PC-9 (cell line): ENCODE data around the gene PNPLA3. TPM values are rescaled to one million over a fixed set of nuclear protein-coding genes. Genes with fewer than 3 reads are reported as not detected.
A peak's percentile ranks its signal among the peaks of the same experiment; 100 is the strongest.

Experiments
- BruUV-seq: library from RNA; stranded (reverse); fragments of 400-500 nt; replicated peaks from 2 replicates; lab custom pipeline; 2021; lab: Mats Ljungman, UMichigan
- CTCF ChIA-PET: fragments of 300-600 bp; sonication (Branson Sonifier 250); formaldehyde crosslinking; loops from one replicate; lab custom pipeline; 2022; ENCODE audit warnings: antibody characterized with exemption; lab: Charles Lee
- POLR2A ChIA-PET: fragments of 300-600 bp; sonication (Branson Sonifier 250); formaldehyde crosslinking; loops from one replicate; lab custom pipeline; 2022; ENCODE audit warnings: antibody characterized with exemption; ENCODE audit not compliant: unreplicated experiment; lab: Charles Lee
- DNase-seq, 2 experiments: peaks; one replicate each; pipeline versions ENCODE4 v3.0.0 to v3.0.0-alpha.2; 2015 to 2022; ENCODE audit warnings: mixed read lengths in 1 of 2
- H2AFZ ChIP-seq: fragments of 200-600 bp; sonication (generic); 2 replicates; pipeline ENCODE4 v1.8.1; 2017; ENCODE audit warnings: antibody characterized with exemption
- H3F3A ChIP-seq: fragments of 200-600 bp; sonication (generic); 2 replicates; pipeline ENCODE4 v1.8.1; 2017; ENCODE audit warnings: antibody characterized with exemption, mild to moderate bottlenecking, low read depth; ENCODE audit not compliant: insufficient read depth
- H3K27ac ChIP-seq: fragments of 200-600 bp; sonication (generic); 2 replicates; pipeline ENCODE4 v1.6.1; 2016; ENCODE audit warnings: mixed run types
- H3K27me3 ChIP-seq: fragments of 200-600 bp; sonication (generic); 2 replicates; pipeline ENCODE4 v1.6.1; 2016; ENCODE audit warnings: low read depth, mixed run types; ENCODE audit not compliant: insufficient read depth
- H3K36me3 ChIP-seq: fragments of 200-600 bp; sonication (generic); 2 replicates; pipeline ENCODE4 v1.6.1; 2016; ENCODE audit warnings: low read depth, mixed run types
- H3K4me1 ChIP-seq: fragments of 200-600 bp; sonication (generic); replicated peaks from 2 replicates; pipeline ENCODE4 v1.6.1; 2016; ENCODE audit warnings: mixed run types; ENCODE audit not compliant: insufficient read depth
- H3K4me2 ChIP-seq: fragments of 200-600 bp; sonication (generic); 2 replicates; pipeline ENCODE4 v1.6.1; 2017; ENCODE audit warnings: mixed run types
- H3K4me3 ChIP-seq: fragments of 200-600 bp; sonication (generic); 2 replicates; pipeline ENCODE4 v1.6.1; 2016; ENCODE audit warnings: mixed run types
- H3K79me2 ChIP-seq: fragments of 200-600 bp; sonication (generic); 2 replicates; pipeline ENCODE4 v1.6.1; 2017; ENCODE audit warnings: low read depth, mixed run types
- H3K9me2 ChIP-seq: fragments of 200-600 bp; sonication (generic); 2 replicates; pipeline ENCODE4 v1.8.1; 2017; ENCODE audit warnings: mild to moderate bottlenecking; ENCODE audit not compliant: insufficient read depth
- H3K9me3 ChIP-seq: fragments of 200-600 bp; sonication (generic); 2 replicates; pipeline ENCODE4 v1.8.1; 2016; ENCODE audit warnings: low read depth; ENCODE audit not compliant: insufficient read depth
- H4K20me1 ChIP-seq: fragments of 200-600 bp; sonication (generic); 2 replicates; pipeline ENCODE4 v1.8.1; 2017; ENCODE audit not compliant: insufficient read depth
- CTCF ChIP-seq: fragments of 200-600 bp; sonication (generic); conservative IDR thresholded peaks from 2 replicates; pipeline ENCODE4 v1.6.1; 2017; ENCODE audit warnings: mixed run types, antibody characterized with exemption, mild to moderate bottlenecking, moderate library complexity
- EZH2 ChIP-seq: fragments of 200-600 bp; sonication (generic); IDR thresholded peaks from 2 replicates; pipeline ENCODE4 v1.8.0; 2017; ENCODE audit warnings: antibody characterized with exemption, low read depth
- intact Hi-C: fragments of 100-400 bp; cut with micrococcal nuclease; formaldehyde crosslinking; loops from one replicate; pipeline ENCODE4 v1.10.0; 2022; ENCODE audit not compliant: unreplicated experiment
- total RNA-seq: library from RNA; stranded (reverse); gene quantifications from 2 replicates; pipeline ENCODE4 v1.2.3, GENCODE V29; 2021

PNPLA3 gene
- total RNA-seq, 1 experiment from 2014 or later: 26.8 TPM

- DNase-seq: no peak
- ChIA-PET POLR2A (interaction anchor here (0.6 kb wide), 1 partner anchor 388 kb away, joined by 6 read pairs; no protein-coding TSS in a partner anchor), CTCF (interaction anchor here (0.8 kb wide), 1 partner anchor 71 kb away, joined by 3 read pairs; no protein-coding TSS in a partner anchor)
- Histone ChIP-seq H3K79me2 (peaks cover 70% of the 10 kb centered on the region), H3K4me3 (peak overlapping the region; percentile 91), H3F3A (peaks cover 11% of the 10 kb centered on the region), H3K4me2 (peak overlapping the region; percentile 87), H3K4me1 (peaks cover 25% of the 10 kb centered on the region), H3K9me3 (no peaks in the 10 kb centered on the region), H3K27me3 (no peaks in the 10 kb centered on the region), H3K27ac (peak overlapping the region; percentile 65), H4K20me1 (peaks cover 10% of the 10 kb centered on the region), H3K9me2 (no peaks in the 10 kb centered on the region), H2AFZ (peak overlapping the region; percentile 90), H3K36me3 (no peaks in the 10 kb centered on the region)
- TSS peak; percentile 38 for BruUV-seq
- intact Hi-C loops: no loop called here
- TF ChIP-seq EZH2 (no peak), CTCF (no peak)
Measured at GRCh38 chr22:43955883-43956782, 32.5 kb downstream of the PNPLA3 start.

DNA sequence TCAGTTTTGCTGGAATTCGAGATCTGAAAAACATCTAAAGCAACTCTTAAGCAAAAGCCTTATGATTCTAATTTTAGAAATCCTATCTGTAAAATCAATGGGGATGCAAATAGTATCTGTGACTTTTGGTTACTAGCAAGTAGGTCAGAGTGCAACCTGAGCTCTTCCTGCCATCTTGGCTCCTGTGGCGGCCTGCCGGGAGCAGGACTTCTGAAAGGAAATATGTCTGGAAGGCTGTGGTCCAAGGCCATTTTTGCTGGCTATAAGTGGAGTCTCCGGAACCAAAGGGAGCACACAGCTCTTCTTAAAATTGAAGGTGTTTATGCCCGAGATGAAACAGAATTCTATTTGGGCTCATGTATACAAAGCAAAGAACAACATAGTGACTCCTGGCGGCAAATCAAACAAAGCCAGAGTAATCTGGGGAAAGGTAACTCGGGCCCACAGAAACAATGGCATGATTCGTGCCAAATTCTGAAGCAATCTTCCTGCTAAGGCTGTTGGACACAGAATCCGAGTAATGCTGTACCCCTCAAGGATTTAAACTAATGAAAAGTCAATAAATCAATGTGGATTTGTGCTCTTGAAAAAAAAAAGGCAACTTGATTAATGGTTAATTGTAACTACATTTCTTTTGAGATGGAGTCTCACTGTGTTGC is 33.3 kb downstream of the PNPLA3 start:
- BruUV-seq: no TSS peak
- POLR2A ChIA-PET: interaction anchor here (0.6 kb wide), 1 partner anchor 389 kb away, joined by 6 read pairs; no protein-coding TSS in a partner anchor
- intact Hi-C loops: no loop called here

More for the DNA sequence above, 33.3 kb downstream of the PNPLA3 start:
- peaks cover 12% of the 10 kb centered on the region for H3F3A ChIP-seq
- H3K79me2 ChIP-seq: peaks cover 70% of the 10 kb centered on the region
- no peaks in the 10 kb centered on the region for H3K27me3 ChIP-seq
- DNase-seq: peak in 1 of 2 experiments; percentile 48
- H3K36me3 ChIP-seq: no peaks in the 10 kb centered on the region
- peak overlapping the region; percentile 91 for H3K4me3 ChIP-seq
- no peaks in the 10 kb centered on the region for H3K9me3 ChIP-seq
- H3K4me2 ChIP-seq: peak overlapping the region; percentile 87
- no peak for TF ChIP-seq CTCF
- TF ChIP-seq EZH2: no peak
- peaks cover 25% of the 10 kb centered on the region for H3K4me1 ChIP-seq
- no peak overlapping the region for H3K27ac ChIP-seq
- CTCF ChIA-PET: interaction anchor here (0.8 kb wide), 1 partner anchor 72 kb away, joined by 3 read pairs; no protein-coding TSS in a partner anchor
- H3K9me2 ChIP-seq: no peaks in the 10 kb centered on the region
- H2AFZ ChIP-seq: no peak overlapping the region
- H4K20me1 ChIP-seq: peaks cover 12% of the 10 kb centered on the region
